Astrocyte (in vitro differentiated cells and primary cell): ENCODE data around the gene GRB2.

ENCODE experiments used
- EZH2 ChIP-seq: IDR thresholded peaks from 2 replicates; pipeline ENCODE4 v1.6.1; 2012; ENCODE audit warnings: mild to moderate bottlenecking, low read length, inconsistent platforms; ENCODE audit not compliant: insufficient read depth
- TF ChIP-seq, protein P1 (sequence below): IDR thresholded peaks from 2 replicates; pipeline ENCODE4 v1.5.1; 2011; ENCODE audit warnings: low read depth, mild to moderate bottlenecking, inconsistent platforms, low read length, moderate library complexity; ENCODE audit not compliant: insufficient read depth

DNA sequence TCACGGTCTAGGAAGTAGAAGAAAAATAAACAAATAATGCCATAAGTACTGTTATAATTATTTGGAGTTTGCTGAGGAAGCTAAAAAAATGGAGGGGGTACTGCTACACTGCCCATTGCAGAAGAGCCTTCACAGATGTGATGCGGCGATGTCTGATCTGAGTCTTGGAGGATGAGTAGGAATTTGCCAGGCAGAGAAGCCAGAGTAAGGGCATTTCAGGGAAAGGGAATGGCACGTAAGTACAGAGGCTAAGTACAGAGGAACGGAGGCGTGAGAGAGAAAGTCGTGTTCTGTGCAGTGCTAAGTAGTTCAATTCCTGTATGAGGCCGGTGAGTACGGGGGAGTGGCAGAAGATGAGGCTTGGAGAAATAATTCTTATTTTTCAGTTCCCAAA lies 741 bp upstream of the GRB2 start:
- TF ChIP-seq EZH2: no peak
- TF ChIP-seq, protein P1, sequence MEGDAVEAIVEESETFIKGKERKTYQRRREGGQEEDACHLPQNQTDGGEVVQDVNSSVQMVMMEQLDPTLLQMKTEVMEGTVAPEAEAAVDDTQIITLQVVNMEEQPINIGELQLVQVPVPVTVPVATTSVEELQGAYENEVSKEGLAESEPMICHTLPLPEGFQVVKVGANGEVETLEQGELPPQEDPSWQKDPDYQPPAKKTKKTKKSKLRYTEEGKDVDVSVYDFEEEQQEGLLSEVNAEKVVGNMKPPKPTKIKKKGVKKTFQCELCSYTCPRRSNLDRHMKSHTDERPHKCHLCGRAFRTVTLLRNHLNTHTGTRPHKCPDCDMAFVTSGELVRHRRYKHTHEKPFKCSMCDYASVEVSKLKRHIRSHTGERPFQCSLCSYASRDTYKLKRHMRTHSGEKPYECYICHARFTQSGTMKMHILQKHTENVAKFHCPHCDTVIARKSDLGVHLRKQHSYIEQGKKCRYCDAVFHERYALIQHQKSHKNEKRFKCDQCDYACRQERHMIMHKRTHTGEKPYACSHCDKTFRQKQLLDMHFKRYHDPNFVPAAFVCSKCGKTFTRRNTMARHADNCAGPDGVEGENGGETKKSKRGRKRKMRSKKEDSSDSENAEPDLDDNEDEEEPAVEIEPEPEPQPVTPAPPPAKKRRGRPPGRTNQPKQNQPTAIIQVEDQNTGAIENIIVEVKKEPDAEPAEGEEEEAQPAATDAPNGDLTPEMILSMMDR: no peak
